MCF 10A (cell line): ENCODE data around the gene GLP2R. TPM values are rescaled to one million over a fixed set of nuclear protein-coding genes. Genes with fewer than 3 reads are reported as not detected.

Experiments used
- BruUV-seq: library from RNA; stranded (reverse); fragments of 400-500 nt; replicated peaks from 2 replicates; lab custom pipeline; 2021; lab: Mats Ljungman, UMichigan
- CTCF ChIA-PET: fragments of 300-600 bp; sonication (Branson Sonifier 250); formaldehyde crosslinking; extraction: SDS; loops from one replicate; lab custom pipeline; 2021; ENCODE audit warnings: antibody characterized with exemption, inconsistent platforms; lab: Yijun Ruan, JAX
- POLR2A ChIA-PET: fragments of 300-600, 350-650 bp; sonication (Branson Sonifier 250); formaldehyde crosslinking; extraction: SDS; loops from one replicate; lab custom pipeline; 2020; ENCODE audit warnings: antibody characterized with exemption, inconsistent platforms; lab: Yijun Ruan, JAX
- DNase-seq: peaks from one replicate; pipeline ENCODE4 v3.0.0-alpha.2; 2018; ENCODE audit not compliant: unreplicated experiment
- H3K27ac Mint-ChIP-seq: one replicate; pipeline ENCODE4 v1.8.0; 2022; ENCODE audit warnings: mild to moderate bottlenecking, low read depth, mixed read lengths; ENCODE audit not compliant: unreplicated experiment
- H3K27me3 Mint-ChIP-seq: one replicate; pipeline ENCODE4 v1.8.0; 2022; ENCODE audit warnings: mixed read lengths; ENCODE audit not compliant: insufficient read depth, unreplicated experiment
- H3K36me3 Mint-ChIP-seq: one replicate; pipeline ENCODE4 v1.8.0; 2022; ENCODE audit warnings: mild to moderate bottlenecking, moderate library complexity, mixed read lengths; ENCODE audit not compliant: insufficient read depth, unreplicated experiment
- H3K4me1 Mint-ChIP-seq: one replicate; pipeline ENCODE4 v1.8.0; 2022; ENCODE audit warnings: mixed read lengths; ENCODE audit not compliant: insufficient read depth, unreplicated experiment
- H3K4me3 Mint-ChIP-seq: one replicate; pipeline ENCODE4 v1.8.0; 2022; ENCODE audit warnings: mild to moderate bottlenecking, moderate library complexity, mixed read lengths; ENCODE audit not compliant: unreplicated experiment
- H3K9me3 Mint-ChIP-seq: one replicate; pipeline ENCODE4 v1.8.0; 2022; ENCODE audit warnings: mixed read lengths; ENCODE audit not compliant: unreplicated experiment
- CTCF ChIP-seq: fragments of 200-600 bp; IDR thresholded peaks from one replicate; pipeline ENCODE4 v1.8.0; 2022; ENCODE audit warnings: antibody characterized with exemption, mild to moderate bottlenecking; ENCODE audit not compliant: unreplicated experiment
- intact Hi-C: fragments of 100-400 bp; cut with micrococcal nuclease; formaldehyde crosslinking; loops from 2 replicates; pipeline ENCODE4 v1.14.1; 2022
- total RNA-seq: library from RNA; stranded (reverse); gene quantifications from 2 replicates; pipeline ENCODE4 v1.2.3, GENCODE V29; 2022

The GLP2R gene
- total RNA-seq, 1 experiment from 2014 or later = 0.09 TPM

GRCh38 chr17:9895923-9896322 is 70.2 kb downstream of the GLP2R start:
- Mint-ChIP-seq H3K27ac (no peak overlapping the region), H3K4me3 (no peak overlapping the region), H3K27me3 (no peaks in the 10 kb centered on the region), H3K9me3 (peaks cover 12% of the 10 kb centered on the region), H3K36me3 (no peaks in the 10 kb centered on the region), H3K4me1 (peaks cover 5% of the 10 kb centered on the region)
- no peak for DNase-seq
- POLR2A ChIA-PET = no interaction called here
- TF ChIP-seq CTCF = no peak
- CTCF ChIA-PET = no interaction called here
- no TSS peak for BruUV-seq
- intact Hi-C loops = no loop called here

DNA sequence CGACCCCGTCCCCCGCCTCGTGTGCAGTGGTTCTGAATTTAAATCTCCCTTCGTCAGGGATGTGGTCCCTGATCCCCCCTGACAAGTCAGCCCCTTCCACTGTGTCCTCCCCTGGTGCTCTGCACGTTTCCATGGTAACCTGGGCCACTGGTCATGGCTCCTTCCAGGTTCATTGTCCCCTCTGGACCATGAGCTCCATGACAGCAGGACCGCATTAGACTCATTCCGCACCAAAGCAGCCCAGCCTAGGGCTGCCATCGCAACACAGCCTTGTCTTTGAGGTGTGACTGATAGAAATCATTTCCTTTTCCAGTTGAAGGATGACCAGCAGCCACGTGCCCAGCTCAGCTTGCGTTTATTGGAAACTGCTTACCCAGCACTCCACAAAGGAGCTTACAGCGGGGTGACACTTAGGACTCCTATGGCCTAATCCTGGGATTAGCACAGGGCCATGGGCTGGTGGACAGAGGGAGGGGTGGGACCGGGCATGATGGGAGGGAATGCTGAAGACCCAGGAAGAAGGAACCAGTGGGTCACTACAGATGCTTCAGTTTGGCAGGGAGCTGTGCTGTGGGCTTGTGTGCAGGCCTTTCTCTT is 71.7 kb downstream of the GLP2R start:
- Mint-ChIP-seq H3K4me1 (peaks cover 5% of the 10 kb centered on the region), H3K36me3 (no peaks in the 10 kb centered on the region), H3K27me3 (no peaks in the 10 kb centered on the region), H3K27ac (no peak overlapping the region), H3K9me3 (peaks cover 12% of the 10 kb centered on the region), H3K4me3 (no peak overlapping the region)
- no peak for TF ChIP-seq CTCF
- ChIA-PET CTCF (interaction anchor here (0.6 to 1.1 kb wide), 2 partner anchors 19 to 28 kb away, joined by 3 to 4 read pairs; no protein-coding TSS in a partner anchor), POLR2A (no interaction called here)
- intact Hi-C loops = no loop called here
- no TSS peak for BruUV-seq
- no peak for DNase-seq

GRCh38 chr17:9898812-9899211 is 73.1 kb downstream of the GLP2R start:
- TF ChIP-seq CTCF = no peak
- POLR2A ChIA-PET = no interaction called here
- no TSS peak for BruUV-seq

DNA sequence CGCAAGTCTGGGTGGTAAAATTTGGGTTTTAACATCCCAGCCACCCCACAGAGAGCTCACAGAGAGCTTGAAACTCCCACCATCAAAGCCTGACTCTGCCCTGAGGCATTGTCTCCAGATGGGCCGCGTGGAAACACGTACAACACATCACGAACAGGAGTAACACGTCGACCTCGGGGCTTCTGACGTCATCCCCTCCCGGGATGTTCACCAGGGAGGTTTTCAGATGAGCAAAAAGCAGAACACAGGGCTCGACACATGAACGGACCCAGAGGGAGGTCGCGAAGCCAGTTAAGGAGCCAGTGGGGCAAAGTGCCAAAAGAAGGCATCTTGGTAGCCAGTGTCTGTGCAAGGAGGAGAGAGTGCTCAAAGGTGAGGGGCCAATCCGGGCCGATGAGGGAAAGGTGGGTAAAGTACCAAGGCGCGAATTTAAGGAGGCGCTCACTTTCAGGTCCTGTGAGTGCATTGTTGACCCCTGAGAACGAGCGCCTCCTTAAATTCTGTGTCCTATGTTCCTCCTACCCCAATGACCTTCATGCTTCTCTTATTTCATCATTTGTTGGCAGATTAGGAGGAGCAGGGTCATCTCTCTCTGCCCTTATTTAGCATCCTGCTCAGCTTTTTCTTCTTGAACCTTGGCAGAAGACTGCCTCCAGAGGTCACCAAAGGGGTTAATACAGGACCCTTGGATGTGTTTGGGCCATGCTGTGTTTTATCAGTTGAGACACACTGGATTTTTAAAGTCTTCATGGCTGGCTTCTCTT is 73.7 kb downstream of the GLP2R start:
- no TSS peak for BruUV-seq
- Mint-ChIP-seq H3K36me3 (no peaks in the 10 kb centered on the region), H3K4me3 (no peak overlapping the region), H3K27ac (no peak overlapping the region), H3K27me3 (no peaks in the 10 kb centered on the region), H3K4me1 (no peaks in the 10 kb centered on the region), H3K9me3 (peaks cover 7% of the 10 kb centered on the region)
- POLR2A ChIA-PET = no interaction called here
- intact Hi-C loops = no loop called here
- no peak for DNase-seq
- CTCF ChIA-PET = interaction anchor here (0.5 kb wide), 1 partner anchor 43 kb away, joined by 3 read pairs; no protein-coding TSS in a partner anchor
- no peak for TF ChIP-seq CTCF

More at GRCh38 chr17:9898812-9899211, 73.1 kb downstream of the GLP2R start:
- H3K36me3 Mint-ChIP-seq = no peaks in the 10 kb centered on the region
- no peak overlapping the region for H3K27ac Mint-ChIP-seq
- H3K4me1 Mint-ChIP-seq = no peaks in the 10 kb centered on the region
- intact Hi-C loops = no loop called here
- CTCF ChIA-PET = interaction anchor here (0.5 kb wide), 1 partner anchor 44 kb away, joined by 3 read pairs; no protein-coding TSS in a partner anchor
- H3K9me3 Mint-ChIP-seq = peaks cover 12% of the 10 kb centered on the region
- no peaks in the 10 kb centered on the region for H3K27me3 Mint-ChIP-seq
- no peak for DNase-seq
- H3K4me3 Mint-ChIP-seq = no peak overlapping the region
